IPS-20b (cell line): ENCODE results near the gene ISG20L2.
"Not testable (repeated sequence)": the region's sequence is repeated elsewhere in the genome, so short reads cannot be mapped to it uniquely, and the experiment has no call there.

Experiments
- H3K27ac ChIP-seq: one replicate; pipeline ENCODE4 v1.5.1; 2013; ENCODE audit warnings: low read length
- H3K27me3 ChIP-seq: 2 replicates; pipeline ENCODE4 v1.6.1; 2013; ENCODE audit warnings: mild to moderate bottlenecking, low read length, inconsistent platforms; ENCODE audit not compliant: insufficient read depth
- H3K36me3 ChIP-seq: 2 replicates; pipeline ENCODE4 v1.6.1; 2013; ENCODE audit warnings: low read depth, mild to moderate bottlenecking, inconsistent platforms, low read length, moderate library complexity; ENCODE audit not compliant: insufficient read depth
- H3K4me1 ChIP-seq: 2 replicates; pipeline ENCODE4 v1.6.1; 2013; ENCODE audit warnings: mild to moderate bottlenecking, control low read depth, inconsistent platforms, low read length, moderate library complexity; ENCODE audit not compliant: insufficient read depth
- H3K4me3 ChIP-seq: 2 replicates; pipeline ENCODE4 v1.5.1; 2013; ENCODE audit warnings: mild to moderate bottlenecking, low read length, inconsistent platforms
- H3K9ac ChIP-seq: 2 replicates; pipeline ENCODE4 v1.6.1; 2013; ENCODE audit warnings: low read depth, mild to moderate bottlenecking, inconsistent platforms, low read length, moderate library complexity
- H3K9me3 ChIP-seq: 2 replicates; pipeline ENCODE4 v1.6.1; 2013; ENCODE audit warnings: mild to moderate bottlenecking, low read depth, low read length, inconsistent platforms; ENCODE audit not compliant: insufficient read depth

The ISG20L2 gene

GRCh38 chr1:156766298-156767100 lies 37.9 kb upstream of the ISG20L2 start:
- Histone ChIP-seq H3K9ac (peak overlapping the region; percentile 87), H3K4me1 (peaks cover 15% of the 10 kb centered on the region; the same call in 1 of the 2 replicates), H3K36me3 (peaks cover 11% of the 10 kb centered on the region), H3K9me3 (no peaks in the 10 kb centered on the region), H3K27me3 (no peaks in the 10 kb centered on the region), H3K27ac (peak overlapping the region; percentile 77), H3K4me3 (peak overlapping the region; percentile 97)

DNA sequence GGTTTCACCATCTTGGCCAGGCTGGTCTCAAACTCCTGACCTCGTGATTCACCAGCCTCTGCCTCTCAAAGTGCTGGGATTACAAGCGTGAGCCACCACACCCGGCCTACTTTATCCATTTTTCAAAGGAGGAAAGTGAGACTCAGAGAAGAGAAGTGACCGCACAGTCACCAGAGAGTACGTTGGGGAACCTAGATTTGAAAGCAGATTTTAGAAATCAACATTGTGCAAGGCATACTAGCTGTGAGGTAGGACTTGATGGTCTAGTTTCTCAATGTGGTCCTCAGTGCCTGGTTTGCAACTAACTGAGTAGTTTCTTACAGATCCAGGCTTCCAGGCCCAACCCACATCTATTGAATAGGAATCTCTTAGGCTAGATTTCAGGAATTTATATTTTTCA lies 37.1 kb upstream of the ISG20L2 start:
- Histone ChIP-seq H3K36me3 (peaks cover 3% of the 10 kb centered on the region; the same call in 1 of the 2 replicates), H3K9me3 (no peaks in the 10 kb centered on the region), H3K4me3 (no peak overlapping the region), H3K9ac (no peak overlapping the region; the same call in 1 of the 2 replicates), H3K27ac (no peak overlapping the region), H3K4me1 (peaks cover 15% of the 10 kb centered on the region; the same call in 1 of the 2 replicates), H3K27me3 (no peaks in the 10 kb centered on the region)

- not testable (repeated sequence) for H3K9me3 ChIP-seq, H3K36me3 ChIP-seq, H3K4me3 ChIP-seq, H3K27me3 ChIP-seq, H3K9ac ChIP-seq, H3K27ac ChIP-seq
- peaks cover 15% of the 10 kb centered on the region; the same call in 1 of the 2 replicates for H3K4me1 ChIP-seq
Measured at GRCh38 chr1:156765136-156765535, 36.6 kb upstream of the ISG20L2 start.

GRCh38 chr1:156760796-156761104 lies 32.2 kb upstream of the ISG20L2 start:
- Histone ChIP-seq H3K27me3 (no peaks in the 10 kb centered on the region), H3K36me3 (no peaks in the 10 kb centered on the region), H3K4me3 (no peak overlapping the region), H3K27ac (no peak overlapping the region), H3K9me3 (no peaks in the 10 kb centered on the region), H3K4me1 (no peaks in the 10 kb centered on the region; the same call in 1 of the 2 replicates), H3K9ac (no peak overlapping the region)

GRCh38 chr1:156760092-156760795 lies 31.7 kb upstream of the ISG20L2 start:
- no peaks in the 10 kb centered on the region for H3K9me3 ChIP-seq
- no peak overlapping the region for H3K27ac ChIP-seq
- no peaks in the 10 kb centered on the region for H3K27me3 ChIP-seq
- no peaks in the 10 kb centered on the region for H3K36me3 ChIP-seq
- no peaks in the 10 kb centered on the region for H3K4me1 ChIP-seq
- H3K4me3 ChIP-seq, result no peak overlapping the region
- no peak overlapping the region for H3K9ac ChIP-seq

DNA sequence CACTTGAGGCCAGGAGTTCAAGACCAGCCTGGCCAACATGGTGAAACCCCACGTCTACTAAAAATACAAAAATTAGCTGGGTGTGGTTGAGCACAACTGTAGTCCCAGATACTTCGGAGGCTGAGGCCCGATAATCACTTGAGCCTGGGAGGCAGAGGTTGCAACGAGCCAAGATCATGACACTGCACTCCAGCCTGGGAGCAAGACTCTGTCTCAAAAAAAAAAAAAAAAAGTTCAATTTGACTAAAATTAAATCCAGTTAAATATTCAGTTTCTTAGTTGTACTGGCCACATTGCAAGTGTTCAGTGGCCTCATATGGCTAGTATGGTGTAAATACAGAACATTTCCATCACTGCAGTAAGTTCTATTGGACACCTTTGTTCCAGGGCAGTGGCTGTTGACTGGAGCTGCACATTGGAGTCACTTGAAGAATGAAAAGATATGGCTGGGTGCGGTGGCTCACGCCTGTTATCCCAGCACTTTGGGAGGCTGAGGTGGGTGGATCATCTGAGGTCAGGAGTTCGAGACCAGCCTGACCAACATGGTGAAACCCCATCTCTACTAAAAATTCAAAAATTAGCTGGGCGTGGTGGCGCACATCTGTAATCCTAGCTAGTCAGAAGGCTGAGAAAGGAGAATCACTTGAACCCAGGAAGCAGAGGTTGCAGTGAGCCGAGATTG lies 29.1 kb upstream of the ISG20L2 start:
- H3K9ac ChIP-seq, H3K4me3 ChIP-seq, H3K36me3 ChIP-seq, H3K4me1 ChIP-seq, H3K27ac ChIP-seq, H3K27me3 ChIP-seq, H3K9me3 ChIP-seq: not testable (repeated sequence)

DNA sequence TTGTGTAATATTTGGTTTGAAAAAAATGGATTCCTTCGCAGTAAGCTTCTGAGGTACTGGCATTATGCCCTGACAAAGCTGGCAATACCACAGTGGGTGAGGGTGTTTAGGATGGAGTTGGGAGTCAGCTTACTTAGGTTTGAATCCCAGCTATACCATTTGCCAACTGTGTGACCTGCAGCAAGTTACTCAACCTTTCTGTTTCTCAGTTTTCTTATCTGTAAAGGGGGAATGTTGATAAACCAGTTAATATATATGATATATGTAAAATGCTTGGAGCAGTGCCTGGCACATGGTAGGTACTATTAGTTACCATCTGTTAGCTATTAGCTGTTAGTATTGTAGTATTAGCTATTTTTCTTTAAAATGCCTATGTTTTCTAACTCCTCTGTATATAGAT lies 27.8 kb upstream of the ISG20L2 start:
- no peaks in the 10 kb centered on the region for H3K36me3 ChIP-seq
- no peaks in the 10 kb centered on the region for H3K27me3 ChIP-seq
- H3K27ac ChIP-seq, result no peak overlapping the region
- H3K9me3 ChIP-seq, result no peaks in the 10 kb centered on the region
- no peak overlapping the region for H3K9ac ChIP-seq
- peaks cover 8% of the 10 kb centered on the region for H3K4me1 ChIP-seq
- H3K4me3 ChIP-seq, result no peak overlapping the region

DNA sequence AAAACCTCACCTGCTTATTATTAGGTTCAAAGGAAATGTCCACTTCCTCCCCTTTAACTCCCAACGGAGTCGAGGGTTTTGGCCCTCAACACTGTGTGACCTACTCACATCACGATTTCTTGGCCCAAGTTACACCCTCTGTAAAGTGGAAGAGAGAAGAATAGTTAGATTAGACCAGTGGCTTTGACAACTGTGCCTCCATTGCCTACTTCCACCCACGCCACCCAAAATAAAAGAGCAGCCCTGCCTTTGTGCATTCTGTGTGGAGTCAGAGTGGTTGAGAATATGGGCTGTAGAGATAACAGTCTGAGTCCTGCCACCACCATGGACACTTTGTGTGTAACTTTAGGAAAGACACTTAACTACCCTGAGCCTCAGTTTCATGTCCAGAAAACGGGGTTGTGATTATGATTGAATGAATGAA lies 27.0 kb upstream of the ISG20L2 start:
- Histone ChIP-seq H3K36me3 (no peaks in the 10 kb centered on the region), H3K27me3 (no peaks in the 10 kb centered on the region), H3K9ac (no peak overlapping the region), H3K4me1 (peaks cover 8% of the 10 kb centered on the region), H3K9me3 (no peaks in the 10 kb centered on the region), H3K27ac (no peak overlapping the region), H3K4me3 (no peak overlapping the region)

- peaks cover 19% of the 10 kb centered on the region for H3K4me1 ChIP-seq
- H3K9ac ChIP-seq, result no peak overlapping the region
Measured at GRCh38 chr1:156754219-156754618, 25.7 kb upstream of the ISG20L2 start.

GRCh38 chr1:156752843-156753482 lies 24.4 kb upstream of the ISG20L2 start:
- Histone ChIP-seq H3K9ac (peak overlapping the region; percentile 95; the same call in 1 of the 2 replicates), H3K4me1 (peaks cover 31% of the 10 kb centered on the region), H3K9me3 (no peaks in the 10 kb centered on the region), H3K27ac (no peak overlapping the region), H3K36me3 (peaks cover 6% of the 10 kb centered on the region), H3K27me3 (no peaks in the 10 kb centered on the region), H3K4me3 (peak overlapping the region; percentile 82)

More at GRCh38 chr1:156754219-156754618, 25.7 kb upstream of the ISG20L2 start:
- Histone ChIP-seq H3K4me3 (no peak overlapping the region), H3K27ac (no peak overlapping the region), H3K9me3 (no peaks in the 10 kb centered on the region), H3K36me3 (peaks cover 6% of the 10 kb centered on the region), H3K27me3 (no peaks in the 10 kb centered on the region)

- Histone ChIP-seq H3K9ac (peak overlapping the region; percentile 95), H3K27ac (peak overlapping the region; percentile 95), H3K4me1 (peaks cover 37% of the 10 kb centered on the region), H3K36me3 (peaks cover 6% of the 10 kb centered on the region), H3K9me3 (no peaks in the 10 kb centered on the region), H3K27me3 (no peaks in the 10 kb centered on the region), H3K4me3 (peak overlapping the region; percentile 82)
Measured at GRCh38 chr1:156751757-156752481, 23.4 kb upstream of the ISG20L2 start.
